Measurements from ENCODE around the gene BLM. TPM values are rescaled to one million over a fixed set of nuclear protein-coding genes. Genes with fewer than 3 reads are reported as not detected.

BLM gene
- total and polyA plus RNA-seq, 2 of the 4 experiments (the other 2 are of a cell fraction) = 2.5 to 6.5 TPM

GRCh38 chr15:90681480-90681879 is 35.7 kb upstream of the BLM start:
- in situ Hi-C loops (cut with MboI; ENCODE audit: low sequenced_read_pairs) = no loop called here
- dilution Hi-C loops (cut with HindIII; ENCODE audit: low sequenced_read_pairs, unreplicated experiment) = no loop called here
- H3K9ac ChIP-seq (ENCODE audit: low read depth, low read length) = no peak overlapping the region
- H3K27me3 ChIP-seq (ENCODE audit: control insufficient read depth, insufficient read depth, low read length) = no peaks in the 10 kb centered on the region
- ATAC-seq (ENCODE audit: low read depth) (peak; percentile 56), DNase-seq (peak; percentile 93)
- H3K27ac ChIP-seq (ENCODE audit: insufficient read depth, low read length) = peak overlapping the region; percentile 67
- peak overlapping the region; percentile 92 for H2BK20ac ChIP-seq (ENCODE audit: low read depth, low read length)
- WGBS, 2 experiments (ENCODE audit: extremely low coverage in 2 of 2, insufficient read length in 1 of 2) = 33% methylated on average over 6 of the region's 9 CpGs; no CpG with 5 or more reads in 1 of the 2 experiments
- peaks cover 5% of the 10 kb centered on the region for H4K20me1 ChIP-seq (ENCODE audit: insufficient read depth, low read length)
- no peak overlapping the region for H3K4me3 ChIP-seq (ENCODE audit: insufficient read depth, low read depth, low read length)
- H2AK9ac ChIP-seq (replicated peaks; ENCODE audit: low read depth, low read length, poor library complexity) = peak overlapping the region; percentile 95
- H2AFZ ChIP-seq (replicated peaks; ENCODE audit: low read length, poor library complexity) = peak overlapping the region; percentile 79
- no peak overlapping the region for H3K4me2 ChIP-seq (ENCODE audit: low read depth, low read length)
- no peak overlapping the region for H3K56ac ChIP-seq (ENCODE audit: extremely low read depth, insufficient read depth, low read length)
- BruUV-seq (replicated peaks) = no TSS peak
- no peaks in the 10 kb centered on the region for H3K9me3 ChIP-seq (ENCODE audit: control insufficient read depth, insufficient read depth, low read length)
- H3K18ac ChIP-seq (ENCODE audit: low read depth, low read length) = peak overlapping the region; percentile 64
- peak overlapping the region; percentile 90 for H2BK5ac ChIP-seq (ENCODE audit: low read depth, low read length, poor library complexity, severe bottlenecking)
- peak overlapping the region; percentile 90; the same call in 2 of the 3 replicates for H2BK15ac ChIP-seq (ENCODE audit: low read depth, low read length)
- ChIA-PET CTCF (interaction anchor here (0.5 to 0.6 kb wide), 2 partner anchors 21 to 28 kb away, joined by 3 read pairs; no protein-coding TSS in a partner anchor), POLR2A (ENCODE audit: unreplicated experiment) (no interaction called here)
- peak overlapping the region; percentile 74 for H3K23ac ChIP-seq (ENCODE audit: low read depth, low read length)
- peak overlapping the region; percentile 88; the same call in 1 of the 2 replicates for H3K14ac ChIP-seq (replicated peaks; ENCODE audit: low read depth, low read length)
- H3K4ac ChIP-seq (ENCODE audit: low read depth, low read length) = peak overlapping the region; percentile 94
- H3K79me1 ChIP-seq (ENCODE audit: low read depth in 1 of 2, low read length in 2 of 2) = no peaks in the 10 kb centered on the region
- H3K4me1 ChIP-seq (ENCODE audit: control insufficient read depth, insufficient read depth, low read length) = peaks cover 20% of the 10 kb centered on the region
- peak overlapping the region; percentile 85 for H2BK120ac ChIP-seq (ENCODE audit: low read depth, low read length)
- intact Hi-C loops (cut with micrococcal nuclease) = no loop called here
- H3K9me1 ChIP-seq (ENCODE audit: insufficient read depth, low read length) = peaks cover 18% of the 10 kb centered on the region
- no peak for TF ChIP-seq MAZ (IDR thresholded peaks at IDR 0.05; ENCODE audit: borderline replicate concordance, low read depth, low read length)
- TF ChIP-seq RFX5 (IDR thresholded peaks at IDR 0.05; ENCODE audit: low read depth, low read length) = no peak
- peak; percentile 54; the same call in 1 of the 2 replicates for TF ChIP-seq FOS (IDR thresholded peaks at IDR 0.05; ENCODE audit: low read depth, low read length)
- peak; percentile 69; the same call in 1 of the 2 replicates for TF ChIP-seq CEBPB (IDR thresholded peaks at IDR 0.05; ENCODE audit: low read depth, low read length)
- peak; percentile 52; the same call in 1 of the 2 replicates for TF ChIP-seq USF2 (IDR thresholded peaks at IDR 0.05; ENCODE audit: low read depth, low read length)
- TF ChIP-seq POLR2A (IDR thresholded peaks at IDR 0.05; ENCODE audit: low read depth, low read length) = no peak
- no peak for TF ChIP-seq NFE2L2 (IDR thresholded peaks at IDR 0.05; ENCODE audit: low read depth, low read length)
- no peak for TF ChIP-seq RCOR1 (IDR thresholded peaks at IDR 0.05; ENCODE audit: insufficient replicate concordance, low read length)
- TF ChIP-seq BHLHE40 (IDR thresholded peaks at IDR 0.05; ENCODE audit: low read depth, low read length) = peak; percentile 24; the same call in 1 of the 2 replicates
- peak overlapping the region; percentile 71 to 92; a peak in 3 of 4 replicates for H4K8ac ChIP-seq (ENCODE audit: low read depth in 2 of 2, low read length in 2 of 2)
- H3K36me3 ChIP-seq (ENCODE audit: control insufficient read depth, insufficient read depth, low read length) = no peaks in the 10 kb centered on the region
- peak overlapping the region; percentile 87 for H4K91ac ChIP-seq (ENCODE audit: insufficient read depth, low read depth, low read length)
- H2AK5ac ChIP-seq (ENCODE audit: low read depth, low read length) = peak overlapping the region; percentile 94
- peak overlapping the region; percentile 46 for H4K5ac ChIP-seq (ENCODE audit: low read depth, low read length)
